Stomach (tissue), 9 donors: ENCODE data around the gene RIOK2. TPM values are rescaled to one million over a fixed set of nuclear protein-coding genes. Genes with fewer than 3 reads are reported as not detected.

ENCODE experiments used
- DNase-seq, 2 donors: peaks; one replicate each; pipeline versions ENCODE4 v3.0.0 to v3.0.0-alpha.2; 2013 to 2019
- H3K27ac ChIP-seq, 5 donors: fragments of 200-600 bp in 4 of 5; sonication (generic) in 4 of 5; one replicate each; pipeline ENCODE4 v1.5.1; 2013 to 2019; ENCODE audit warnings: mild to moderate bottlenecking in 1 of 5, moderate library complexity in 1 of 5
- H3K27me3 ChIP-seq, 3 donors: fragments of 200-600 bp; sonication (generic); one replicate each; pipeline ENCODE4 v1.5.1; 2017 to 2019; ENCODE audit warnings: mixed run types in 1 of 3
- H3K36me3 ChIP-seq, 4 donors: fragments of 200-600 bp; sonication (generic); 1 replicate in 3 of 4; 2 replicates in 1 of 4; pipeline ENCODE4 v1.5.1; 2016 to 2019
- H3K4me1 ChIP-seq, 4 donors: fragments of 200-600 bp; sonication (generic); one replicate each; pipeline ENCODE4 v1.5.1; 2016 to 2019
- H3K4me3 ChIP-seq, 4 donors: fragments of 200-600 bp; sonication (generic) in 3 of 4; one replicate each; pipeline ENCODE4 v1.5.1; 2016 to 2019; ENCODE audit warnings: mild to moderate bottlenecking in 1 of 4
- H3K9me3 ChIP-seq, 4 donors: fragments of 200-600 bp; sonication (generic); one replicate each; pipeline ENCODE4 v1.5.1; 2016 to 2019
- CTCF ChIP-seq, 7 experiments: fragments of 450-650 bp in 4 of 7; fragments of 200-600 bp in 3 of 7; sonication (generic) in 3 of 7; IDR thresholded peaks; one replicate each; pipeline ENCODE4 v1.5.1; 2016 to 2019; ENCODE audit warnings: antibody characterized with exemption in 7 of 7, control low read depth in 2 of 7, mild to moderate bottlenecking in 1 of 7
- EP300 ChIP-seq: sonication (generic); formaldehyde crosslinking; IDR thresholded peaks from one replicate; pipeline ENCODE4 v1.6.1; 2017; ENCODE audit warnings: antibody characterized with exemption
- POLR2A ChIP-seq, 4 donors: fragments of 450-650 bp; IDR thresholded peaks; one replicate each; pipeline ENCODE4 v1.6.1; 2016; ENCODE audit warnings: antibody characterized with exemption in 4 of 4, control low read depth in 2 of 4, mild to moderate bottlenecking in 1 of 4, moderate library complexity in 1 of 4
- POLR2AphosphoS5 ChIP-seq, 3 donors: sonication (generic); formaldehyde crosslinking; IDR thresholded peaks; one replicate each; pipeline ENCODE4 v1.6.1; 2016; ENCODE audit warnings: antibody characterized with exemption in 3 of 3
- WGBS, 5 donors: extraction: QIAGEN DNeasy Blood & Tissue Kit in 3 of 5; methylation state at CpG; one replicate each; pipeline versions ENCODE4 v1.1.5 to v1.1.7; 2013 to 2018; 5-methylcytosine and 5-hydroxymethylcytosine counted together
- intact Hi-C: fragments of 100-400 bp; cut with DNase I; formaldehyde crosslinking; loops from one replicate; pipeline ENCODE4 v1.15.1; 2023; ENCODE audit warnings: low total_unique reads
- polyA plus RNA-seq, 3 donors: library from polyadenylated mRNA; stranded (reverse); fragments of 200-250 nt; gene quantifications; one replicate each; pipeline ENCODE4 v1.2.3, GENCODE V29; 2013
- total RNA-seq, 5 donors: library from RNA; depleted of rRNA; stranded (reverse); fragments of >200 nt; gene quantifications; one replicate each; pipeline versions ENCODE4 v1.1.0 to v1.2.3, GENCODE V29; 2014 to 2016
- donor health status: healthy with polysubstance abuse.
- donor health status: Bipolar disorder and iron deficiency.
- donor health status: healthy.

The RIOK2 gene
- total and polyA plus RNA-seq, 8 donors: 1.2 to 42.2 (median 11.1) TPM

GRCh38 chr5:97229196-97229595 lies 46.1 kb upstream of the RIOK2 start:
- H3K27ac ChIP-seq: peak overlapping the region in 1 of 5 donors; percentile 31
- no peak overlapping the region for H3K4me3 ChIP-seq
- intact Hi-C loops: no loop called here

GRCh38 chr5:97225222-97225621 lies 42.2 kb upstream of the RIOK2 start:
- no peak overlapping the region for H3K27ac ChIP-seq
- intact Hi-C loops: no loop called here

More at GRCh38 chr5:97229196-97229595, 46.1 kb upstream of the RIOK2 start:
- Histone ChIP-seq H3K27me3 (no peaks in the 10 kb centered on the region), H3K36me3 (no peaks in the 10 kb centered on the region), H3K9me3 (no peaks in the 10 kb centered on the region), H3K4me1 (peaks cover 0 to 11% (median 7%) of the 10 kb centered on the region in 4 donors)
- TF ChIP-seq POLR2AphosphoS5 (IDR thresholded peaks at IDR 0.05) (no peak), CTCF (IDR thresholded peaks at IDR 0.05) (no peak), EP300 (no peak), POLR2A (IDR thresholded peaks at IDR 0.05) (no peak)
- DNase-seq: peak; percentile 34 to 43
- WGBS, 5 donors: 32 to 56% (median 33%) methylated on average over 2 of the region's 2 CpGs

GRCh38 chr5:97224112-97224750 lies 41.2 kb upstream of the RIOK2 start:
- Histone ChIP-seq H3K36me3 (no peaks in the 10 kb centered on the region), H3K4me3 (no peak overlapping the region), H3K27me3 (no peaks in the 10 kb centered on the region), H3K9me3 (no peaks in the 10 kb centered on the region), H3K4me1 (peaks cover 0 to 8% (median 5%) of the 10 kb centered on the region in 4 donors), H3K27ac (no peak overlapping the region)
- DNase-seq: peak in 1 of 2 donors; percentile 25
- WGBS, 5 donors: 10 to 42% (median 16%) methylated on average over 1 of the region's 1 CpG
- TF ChIP-seq EP300 (no peak), CTCF (IDR thresholded peaks at IDR 0.05) (no peak), POLR2AphosphoS5 (IDR thresholded peaks at IDR 0.05) (peak in 2 of 3 donors; percentile 19 to 37)
- intact Hi-C loops: no loop called here

More at GRCh38 chr5:97225222-97225621, 42.2 kb upstream of the RIOK2 start:
- TF ChIP-seq POLR2AphosphoS5 (IDR thresholded peaks at IDR 0.05) (no peak), CTCF (IDR thresholded peaks at IDR 0.05) (no peak), POLR2A (IDR thresholded peaks at IDR 0.05) (no peak), EP300 (no peak)
- no peaks in the 10 kb centered on the region for H3K36me3 ChIP-seq
- DNase-seq: no peak
- H3K4me3 ChIP-seq: no peak overlapping the region
- peaks cover 0 to 18% (median 9%) of the 10 kb centered on the region in 4 donors for H3K4me1 ChIP-seq
- no peaks in the 10 kb centered on the region for H3K9me3 ChIP-seq
- H3K27me3 ChIP-seq: no peaks in the 10 kb centered on the region

- H3K27me3 ChIP-seq: no peaks in the 10 kb centered on the region
- H3K27ac ChIP-seq: no peak overlapping the region
- intact Hi-C loops: no loop called here
- TF ChIP-seq POLR2AphosphoS5 (IDR thresholded peaks at IDR 0.05) (no peak), EP300 (no peak), POLR2A (IDR thresholded peaks at IDR 0.05) (no peak), CTCF (IDR thresholded peaks at IDR 0.05) (no peak)
- no peaks in the 10 kb centered on the region for H3K36me3 ChIP-seq
- H3K9me3 ChIP-seq: no peaks in the 10 kb centered on the region
- no peak overlapping the region for H3K4me3 ChIP-seq
- no peak for DNase-seq
- peaks cover 0 to 8% (median 3%) of the 10 kb centered on the region in 4 donors for H3K4me1 ChIP-seq
- WGBS, 5 donors: 50 to 87% (median 62%) methylated on average over 2 of the region's 2 CpGs
Observed at GRCh38 chr5:97223596-97223995, 40.5 kb upstream of the RIOK2 start.
